ENCODE results near the gene ZNF557. TPM values are rescaled to one million over a fixed set of nuclear protein-coding genes. Genes with fewer than 3 reads are reported as not detected.
"Not testable (repeated sequence)": the region's sequence is repeated elsewhere in the genome, so short reads cannot be mapped to it uniquely, and the experiment has no call there.

Gene ZNF557
- 19.5 and 20.0 TPM in 2 replicates for total RNA-seq

DNA sequence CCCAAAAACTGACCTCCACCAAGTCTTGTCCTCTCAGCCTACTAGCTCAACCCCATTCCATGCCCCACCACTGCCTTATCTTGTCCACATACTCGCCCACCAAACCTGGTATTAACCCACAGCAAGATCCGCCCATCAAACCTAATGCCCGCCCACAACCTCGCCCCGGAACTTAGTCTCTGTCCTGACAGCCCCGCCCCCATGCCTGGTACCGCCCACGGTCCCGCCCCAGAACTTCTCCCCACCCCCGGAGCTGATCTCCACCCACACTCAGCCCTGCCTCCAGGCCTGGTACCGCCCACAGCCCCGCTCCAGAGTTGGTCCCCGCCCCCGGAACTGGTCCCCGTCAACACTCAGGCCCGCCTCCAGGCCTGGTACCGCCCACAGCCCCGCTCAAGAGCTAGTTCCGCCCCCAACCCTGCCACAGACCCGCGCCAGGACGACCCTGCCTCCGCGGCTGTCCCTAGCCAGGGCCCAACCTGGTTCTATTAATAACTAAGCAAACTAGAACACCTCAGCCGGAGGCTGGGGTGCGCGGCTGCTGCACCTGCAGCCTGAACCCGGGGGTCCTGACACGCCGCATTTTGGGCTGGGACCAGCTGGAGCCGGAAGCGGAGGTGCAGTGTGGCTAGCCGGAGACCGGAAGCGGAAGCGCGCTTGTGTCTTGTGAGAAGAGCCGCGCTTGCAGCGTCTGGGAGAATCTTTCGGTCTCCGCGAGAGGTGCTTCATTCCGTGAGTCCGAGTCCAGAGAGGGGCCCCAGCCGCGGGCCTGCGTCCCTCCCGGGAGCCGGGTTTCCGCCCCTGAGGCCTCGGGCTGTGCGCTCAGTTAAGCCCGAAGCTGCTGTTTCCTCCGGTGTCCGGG lies at the start of gene ZNF557:
Gene ZNF557, plus strand, starts transcription at position 662 of the 862 bp plus-strand sequence. CDS start 5,372 bp downstream, outside the sequence.
- DNase-seq (ENCODE audit: insufficient read length, low spot score, missing footprints) = peak; percentile 97
- peak within 1 kb of the TSS; percentile 98 for H2AFZ ChIP-seq (ENCODE audit: low read length)
- peak within 1 kb of the TSS; percentile 81 for H3K4me2 ChIP-seq (ENCODE audit: insufficient read depth, low read length)
- no peaks in the 10 kb centered on the region for H3K27me3 ChIP-seq (ENCODE audit: insufficient read depth, low read length)
- H3K4me3 ChIP-seq (ENCODE audit: insufficient read depth, low read length) = peak within 1 kb of the TSS; percentile 93
- no peaks in the 10 kb centered on the region for H3K9me3 ChIP-seq (ENCODE audit: low read depth, low read length)
- peak within 1 kb of the TSS; percentile 77 for H3K27ac ChIP-seq (ENCODE audit: low read depth, low read length)
- peaks cover 8% of the 10 kb centered on the region for H3K4me1 ChIP-seq (ENCODE audit: insufficient read depth, low read length)
- H3K79me2 ChIP-seq (ENCODE audit: insufficient read depth, low read length) = peaks cover 18% of the 10 kb centered on the region
- H4K20me1 ChIP-seq (ENCODE audit: insufficient read depth, low read length) = no peaks in the 10 kb centered on the region
- no peak for TF ChIP-seq CTCF (IDR thresholded peaks at IDR 0.05; ENCODE audit: extremely low read depth, low read depth, low read length)
- peaks cover 19% of the 10 kb centered on the region for H3K36me3 ChIP-seq (ENCODE audit: insufficient read depth, low read length)

DNA sequence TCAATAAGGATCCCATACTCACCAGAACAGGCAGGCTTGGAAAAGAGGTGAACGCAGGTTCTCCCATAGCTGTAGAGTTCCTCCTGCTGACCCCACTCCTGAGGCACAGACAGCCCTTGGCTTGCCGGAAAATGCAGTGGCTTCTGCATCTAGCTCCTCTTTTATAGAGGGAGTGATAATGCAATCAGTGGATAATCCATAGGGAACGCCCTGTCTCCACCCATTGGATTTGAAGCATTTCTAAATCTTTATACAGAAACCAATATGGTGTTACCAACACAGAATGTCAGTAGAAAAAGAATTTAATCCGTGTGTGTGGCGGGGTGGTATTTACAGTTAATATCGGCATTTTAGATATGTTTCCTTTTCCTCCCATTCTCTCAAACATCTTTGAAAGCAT lies 48.2 kb upstream of the ZNF557 start, which contains the start of gene MBD3L2B:
Gene MBD3L2B, minus strand, starts transcription at position 101 of the 400 bp plus-strand sequence. Its CDS starts 34 bp downstream, at position 67.
- not testable (repeated sequence) for H2AFZ ChIP-seq (ENCODE audit: low read length); H4K20me1 ChIP-seq (ENCODE audit: insufficient read depth, low read length); H3K4me1 ChIP-seq (ENCODE audit: insufficient read depth, low read length); H3K4me3 ChIP-seq (ENCODE audit: insufficient read depth, low read length); H3K79me2 ChIP-seq (ENCODE audit: insufficient read depth, low read length); H3K4me2 ChIP-seq (ENCODE audit: insufficient read depth, low read length); H3K27me3 ChIP-seq (ENCODE audit: insufficient read depth, low read length); H3K36me3 ChIP-seq (ENCODE audit: insufficient read depth, low read length); H3K27ac ChIP-seq (ENCODE audit: low read depth, low read length); H3K9me3 ChIP-seq (ENCODE audit: low read depth, low read length); DNase-seq (ENCODE audit: insufficient read length, low spot score, missing footprints)

DNA sequence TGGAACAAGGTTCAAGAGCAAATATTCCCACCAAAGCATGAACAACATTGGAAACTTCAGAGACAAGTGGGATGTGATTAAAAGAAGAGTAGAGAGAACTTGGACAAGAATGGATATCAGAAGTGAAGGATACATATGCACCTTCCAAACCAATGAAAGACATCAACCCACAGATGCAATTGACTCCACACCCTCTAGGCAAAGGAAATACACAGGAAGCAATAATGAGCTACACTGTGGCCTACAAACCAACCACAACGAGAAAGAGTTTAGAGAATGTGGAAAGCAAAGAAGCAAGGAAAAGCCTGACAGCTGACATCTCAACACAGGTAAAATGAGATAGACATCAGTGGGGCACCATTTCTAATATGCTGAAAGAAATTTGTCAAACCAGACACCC lies 40.7 kb upstream of the ZNF557 start:
- H3K27me3 ChIP-seq (ENCODE audit: insufficient read depth, low read length); H3K9me3 ChIP-seq (ENCODE audit: low read depth, low read length); H3K4me2 ChIP-seq (ENCODE audit: insufficient read depth, low read length); H2AFZ ChIP-seq (ENCODE audit: low read length); H3K79me2 ChIP-seq (ENCODE audit: insufficient read depth, low read length); H3K4me3 ChIP-seq (ENCODE audit: insufficient read depth, low read length); H3K27ac ChIP-seq (ENCODE audit: low read depth, low read length); H3K4me1 ChIP-seq (ENCODE audit: insufficient read depth, low read length); DNase-seq (ENCODE audit: insufficient read length, low spot score, missing footprints); H4K20me1 ChIP-seq (ENCODE audit: insufficient read depth, low read length); H3K36me3 ChIP-seq (ENCODE audit: insufficient read depth, low read length): not testable (repeated sequence)

DNA sequence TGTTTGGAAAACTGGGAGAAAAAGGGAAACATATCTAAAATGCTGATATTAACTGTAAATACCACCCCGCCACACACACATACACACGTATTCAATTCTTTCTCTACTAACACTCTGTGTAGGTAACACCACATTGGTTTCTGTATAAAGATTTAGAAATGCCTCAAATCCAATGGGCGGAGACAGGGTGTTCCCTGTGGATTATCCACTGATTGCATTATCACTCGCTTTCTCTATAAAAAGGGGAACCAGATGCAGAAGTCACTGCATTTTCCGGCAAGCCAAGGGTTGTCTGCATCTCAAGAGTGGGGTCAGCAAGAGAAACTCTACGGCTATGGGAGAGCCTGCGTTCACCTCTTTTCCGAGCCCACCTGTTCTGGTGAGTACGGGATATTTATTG lies 39.2 kb upstream of the ZNF557 start, which contains the start of gene MBD3L5:
Gene MBD3L5, plus strand, starts transcription at position 301 of the 400 bp plus-strand sequence. Its CDS starts 34 bp downstream, at position 335.
- H3K9me3 ChIP-seq (ENCODE audit: low read depth, low read length); H3K36me3 ChIP-seq (ENCODE audit: insufficient read depth, low read length); H3K27ac ChIP-seq (ENCODE audit: low read depth, low read length); H3K79me2 ChIP-seq (ENCODE audit: insufficient read depth, low read length); H2AFZ ChIP-seq (ENCODE audit: low read length); H4K20me1 ChIP-seq (ENCODE audit: insufficient read depth, low read length); H3K4me3 ChIP-seq (ENCODE audit: insufficient read depth, low read length); H3K4me1 ChIP-seq (ENCODE audit: insufficient read depth, low read length); H3K4me2 ChIP-seq (ENCODE audit: insufficient read depth, low read length); H3K27me3 ChIP-seq (ENCODE audit: insufficient read depth, low read length); DNase-seq (ENCODE audit: insufficient read length, low spot score, missing footprints): not testable (repeated sequence)

GRCh38 chr19:7040079-7040478 lies 29.4 kb upstream of the ZNF557 start, which contains the start of gene MBD3L4:
TSS of gene MBD3L4 (minus strand) at chr19:7040179. CDS start at chr19:7040144, 35 bp downstream.
- H3K4me3 ChIP-seq (ENCODE audit: insufficient read depth, low read length); H2AFZ ChIP-seq (ENCODE audit: low read length); H3K79me2 ChIP-seq (ENCODE audit: insufficient read depth, low read length); H3K4me1 ChIP-seq (ENCODE audit: insufficient read depth, low read length); H3K27me3 ChIP-seq (ENCODE audit: insufficient read depth, low read length); H3K4me2 ChIP-seq (ENCODE audit: insufficient read depth, low read length); H3K27ac ChIP-seq (ENCODE audit: low read depth, low read length); DNase-seq (ENCODE audit: insufficient read length, low spot score, missing footprints); H3K9me3 ChIP-seq (ENCODE audit: low read depth, low read length); H3K36me3 ChIP-seq (ENCODE audit: insufficient read depth, low read length); H4K20me1 ChIP-seq (ENCODE audit: insufficient read depth, low read length): not testable (repeated sequence)

- H3K27me3 ChIP-seq (ENCODE audit: insufficient read depth, low read length); H3K9me3 ChIP-seq (ENCODE audit: low read depth, low read length); H3K4me3 ChIP-seq (ENCODE audit: insufficient read depth, low read length); H3K4me1 ChIP-seq (ENCODE audit: insufficient read depth, low read length); H3K4me2 ChIP-seq (ENCODE audit: insufficient read depth, low read length); H3K36me3 ChIP-seq (ENCODE audit: insufficient read depth, low read length); H2AFZ ChIP-seq (ENCODE audit: low read length); DNase-seq (ENCODE audit: insufficient read length, low spot score, missing footprints); H4K20me1 ChIP-seq (ENCODE audit: insufficient read depth, low read length); H3K27ac ChIP-seq (ENCODE audit: low read depth, low read length); H3K79me2 ChIP-seq (ENCODE audit: insufficient read depth, low read length): not testable (repeated sequence)
Observed at GRCh38 chr19:7041563-7041962, 27.9 kb upstream of the ZNF557 start.

GRCh38 chr19:7049021-7049420 lies 20.5 kb upstream of the ZNF557 start, which contains the start of gene MBD3L2:
TSS of gene MBD3L2 (plus strand) at chr19:7049321. CDS start at chr19:7049374, 53 bp downstream.
- H2AFZ ChIP-seq (ENCODE audit: low read length); H3K79me2 ChIP-seq (ENCODE audit: insufficient read depth, low read length); H3K9me3 ChIP-seq (ENCODE audit: low read depth, low read length); H3K27ac ChIP-seq (ENCODE audit: low read depth, low read length); DNase-seq (ENCODE audit: insufficient read length, low spot score, missing footprints); H3K36me3 ChIP-seq (ENCODE audit: insufficient read depth, low read length); H3K4me3 ChIP-seq (ENCODE audit: insufficient read depth, low read length); H3K27me3 ChIP-seq (ENCODE audit: insufficient read depth, low read length); H3K4me1 ChIP-seq (ENCODE audit: insufficient read depth, low read length); H3K4me2 ChIP-seq (ENCODE audit: insufficient read depth, low read length); H4K20me1 ChIP-seq (ENCODE audit: insufficient read depth, low read length): not testable (repeated sequence)

- H3K27ac ChIP-seq (ENCODE audit: low read depth, low read length); H3K27me3 ChIP-seq (ENCODE audit: insufficient read depth, low read length); DNase-seq (ENCODE audit: insufficient read length, low spot score, missing footprints): not testable (repeated sequence)
Observed at GRCh38 chr19:7051421-7051820, 18.1 kb upstream of the ZNF557 start.

More at GRCh38 chr19:7051421-7051820, 18.1 kb upstream of the ZNF557 start:
- H4K20me1 ChIP-seq (ENCODE audit: insufficient read depth, low read length); H3K4me3 ChIP-seq (ENCODE audit: insufficient read depth, low read length); H3K9me3 ChIP-seq (ENCODE audit: low read depth, low read length); H3K79me2 ChIP-seq (ENCODE audit: insufficient read depth, low read length); H3K4me2 ChIP-seq (ENCODE audit: insufficient read depth, low read length); H3K36me3 ChIP-seq (ENCODE audit: insufficient read depth, low read length); H2AFZ ChIP-seq (ENCODE audit: low read length); H3K4me1 ChIP-seq (ENCODE audit: insufficient read depth, low read length): not testable (repeated sequence)
